ENCODE results near the gene MRPL3.

MRPL3 gene

GRCh38 chr3:131502530-131503319 is at the start of gene MRPL3:
Gene MRPL3 (minus strand): TSS chr3:131502971. CDS start chr3:131502821, 150 bp downstream.
- peak; percentile 66 to 72 (median 67) for DNase-seq (ENCODE audit: low read depth in 3 of 3)

- DNase-seq (ENCODE audit: low read depth in 3 of 3), result no peak
Observed at GRCh38 chr3:131551761-131552160, 49.0 kb upstream of the MRPL3 start.

- no peak for DNase-seq (ENCODE audit: low read depth in 3 of 3)
Observed at GRCh38 chr3:131550562-131551465, 48.0 kb upstream of the MRPL3 start.

- no peak for DNase-seq (ENCODE audit: low read depth in 3 of 3)
Observed at GRCh38 chr3:131549340-131549739, 46.6 kb upstream of the MRPL3 start.

- no peak for DNase-seq (ENCODE audit: low read depth in 3 of 3)
Observed at GRCh38 chr3:131547585-131547984, 44.8 kb upstream of the MRPL3 start.

GRCh38 chr3:131546441-131546840 is 43.7 kb upstream of the MRPL3 start:
- DNase-seq (ENCODE audit: low read depth in 3 of 3), result no peak

GRCh38 chr3:131544557-131544956 is 41.8 kb upstream of the MRPL3 start:
- no peak for DNase-seq (ENCODE audit: low read depth in 3 of 3)

GRCh38 chr3:131543714-131544113 is 40.9 kb upstream of the MRPL3 start:
- DNase-seq (ENCODE audit: low read depth in 3 of 3), result no peak

GRCh38 chr3:131541288-131541687 is 38.5 kb upstream of the MRPL3 start:
- DNase-seq (ENCODE audit: low read depth in 3 of 3), result no peak

- no peak for DNase-seq (ENCODE audit: low read depth in 3 of 3)
Observed at GRCh38 chr3:131540821-131541220, 38.0 kb upstream of the MRPL3 start.

- no peak for DNase-seq (ENCODE audit: low read depth in 3 of 3)
Observed at GRCh38 chr3:131540143-131540542, 37.4 kb upstream of the MRPL3 start.

- DNase-seq (ENCODE audit: low read depth in 3 of 3), result no peak
Observed at GRCh38 chr3:131538968-131539367, 36.2 kb upstream of the MRPL3 start.

- DNase-seq (ENCODE audit: low read depth in 3 of 3), result no peak
Observed at GRCh38 chr3:131537531-131537930, 34.8 kb upstream of the MRPL3 start.

- DNase-seq (ENCODE audit: low read depth in 3 of 3), result no peak
Observed at GRCh38 chr3:131535596-131535995, 32.8 kb upstream of the MRPL3 start.

GRCh38 chr3:131535131-131535530 is 32.4 kb upstream of the MRPL3 start:
- no peak for DNase-seq (ENCODE audit: low read depth in 3 of 3)

- no peak for DNase-seq (ENCODE audit: low read depth in 3 of 3)
Observed at GRCh38 chr3:131532645-131533044, 29.9 kb upstream of the MRPL3 start.

- DNase-seq (ENCODE audit: low read depth in 3 of 3), result no peak
Observed at GRCh38 chr3:131530843-131531242, 28.1 kb upstream of the MRPL3 start.

GRCh38 chr3:131530388-131530787 is 27.6 kb upstream of the MRPL3 start:
- DNase-seq (ENCODE audit: low read depth in 3 of 3), result no peak

- no peak for DNase-seq (ENCODE audit: low read depth in 3 of 3)
Observed at GRCh38 chr3:131526801-131527347, 24.1 kb upstream of the MRPL3 start.

GRCh38 chr3:131518680-131519079 is 15.9 kb upstream of the MRPL3 start:
- no peak for DNase-seq (ENCODE audit: low read depth in 3 of 3)

- DNase-seq (ENCODE audit: low read depth in 3 of 3), result no peak
Observed at GRCh38 chr3:131505421-131505820, 2.6 kb upstream of the MRPL3 start.

GRCh38 chr3:131503320-131503635 is 507 bp upstream of the MRPL3 start:
- no peak for DNase-seq (ENCODE audit: low read depth in 3 of 3)

- no peak for DNase-seq (ENCODE audit: low read depth in 3 of 3)
Observed at GRCh38 chr3:131501949-131502348, 822 bp downstream of the MRPL3 start.

All from stimulated activated CD4-positive, alpha-beta T cell treated with anti-CD3 and anti-CD28 coated beads, TNF-alpha, amount 100 ng/mL, for 4 hours (primary cell).